ENCODE data around the gene LMOD1.

The LMOD1 gene

GRCh38 chr1:201851949-201852348, 94.4 kb downstream of the LMOD1 start:
- DNase-seq, result no peak

GRCh38 chr1:201850053-201850397, 96.3 kb downstream of the LMOD1 start:
- peak; percentile 95 for DNase-seq

- DNase-seq, result no peak
Measured at GRCh38 chr1:201849372-201850052, 96.8 kb downstream of the LMOD1 start.

GRCh38 chr1:201848230-201848629, 98.1 kb downstream of the LMOD1 start:
- no peak for DNase-seq

GRCh38 chr1:201847150-201847549, 99.2 kb downstream of the LMOD1 start:
- no peak for DNase-seq
